SU-DHL-6 (cell line): Measurements from ENCODE around the gene KLHL29.

Experiments used
- CTCF ChIP-seq: fragments of 200-600 bp; sonication (generic); IDR thresholded peaks from one replicate; pipeline ENCODE4 v1.5.1; 2017; ENCODE audit warnings: antibody characterized with exemption, mild to moderate bottlenecking, low read length, moderate library complexity; ENCODE audit not compliant: insufficient read depth, poor library complexity, severe bottlenecking
- EZH2phosphoT487 ChIP-seq: fragments of 200-600 bp; sonication (generic), shearing (Covaris generic); conservative IDR thresholded peaks from 2 replicates; pipeline ENCODE4 v1.6.1; 2018; ENCODE audit warnings: mild to moderate bottlenecking, antibody characterized with exemption, low read length, moderate library complexity, mixed read lengths

- TF ChIP-seq EZH2phosphoT487 (no peak), CTCF (no peak)
These were observed 311.1 kb downstream of the KLHL29 start for GRCh38 chr2:23695890-23696751.
